Measurements from ENCODE around the gene NPC1. TPM values are rescaled to one million over a fixed set of nuclear protein-coding genes. Genes with fewer than 3 reads are reported as not detected.

NPC1 gene
- total and polyA plus RNA-seq, 2 donors (not counting 1 experiment from before 2014, with no cell fraction given), result 36.0 to 204 TPM

DNA sequence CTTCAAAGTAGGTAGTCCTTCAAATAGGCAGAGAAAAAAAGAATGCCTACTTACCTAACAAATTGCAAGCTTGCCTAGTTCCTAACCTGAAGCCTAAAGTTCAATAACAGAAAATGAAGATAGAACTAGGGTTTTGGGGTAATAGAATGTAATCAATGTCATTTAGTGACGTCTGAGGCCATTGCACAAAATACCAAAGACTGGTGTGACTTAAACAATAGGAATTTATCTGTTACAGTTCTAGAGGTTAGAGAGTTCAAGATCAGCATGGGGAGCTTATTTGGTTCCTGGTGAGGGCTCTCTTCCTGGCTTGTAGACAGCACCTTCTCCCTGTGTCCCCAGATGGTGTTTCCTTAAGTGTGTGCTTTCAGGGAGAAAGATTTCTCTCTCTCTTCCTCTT is 4.7 kb upstream of the NPC1 start:
- Histone ChIP-seq H3K27me3 (ENCODE audit: control insufficient read depth, insufficient read depth, low read length) (no peaks in the 10 kb centered on the region), H3K36me3 (ENCODE audit: control insufficient read depth, insufficient read depth, low read length) (no peaks in the 10 kb centered on the region), H3K4me2 (ENCODE audit: extremely low read depth, insufficient read depth, low read length) (no peak overlapping the region), H3K27ac (ENCODE audit: insufficient read depth, low read length) (no peak overlapping the region), H2AFZ (ENCODE audit: low read length) (no peak overlapping the region), H3K79me2 (ENCODE audit: control insufficient read depth, insufficient read depth, low read length) (no peaks in the 10 kb centered on the region), H3K4me3 (replicated peaks in 1 of 4; ENCODE audit: control extremely low read depth in 1 of 4, insufficient read depth in 1 of 4, low read depth in 3 of 4, low read length in 4 of 4) (no peak overlapping the region), H3K9ac (ENCODE audit: insufficient read depth, low read length) (no peak overlapping the region), H4K20me1 (ENCODE audit: control insufficient read depth, extremely low read depth, insufficient read depth, low read length) (no peaks in the 10 kb centered on the region), H3K9me3 (ENCODE audit: control insufficient read depth, insufficient read depth, low read depth, low read length) (no peaks in the 10 kb centered on the region), H3K4me1 (ENCODE audit: control insufficient read depth, extremely low read depth, insufficient read depth, low read length) (peaks cover 6% of the 10 kb centered on the region)
- peak in 1 of 2 donors; percentile 29 for DNase-seq (ENCODE audit: low read depth in 2 of 2)
- TF ChIP-seq EZH2 (IDR thresholded peaks at IDR 0.05; ENCODE audit: low read length, missing control alignments), result no peak

DNA sequence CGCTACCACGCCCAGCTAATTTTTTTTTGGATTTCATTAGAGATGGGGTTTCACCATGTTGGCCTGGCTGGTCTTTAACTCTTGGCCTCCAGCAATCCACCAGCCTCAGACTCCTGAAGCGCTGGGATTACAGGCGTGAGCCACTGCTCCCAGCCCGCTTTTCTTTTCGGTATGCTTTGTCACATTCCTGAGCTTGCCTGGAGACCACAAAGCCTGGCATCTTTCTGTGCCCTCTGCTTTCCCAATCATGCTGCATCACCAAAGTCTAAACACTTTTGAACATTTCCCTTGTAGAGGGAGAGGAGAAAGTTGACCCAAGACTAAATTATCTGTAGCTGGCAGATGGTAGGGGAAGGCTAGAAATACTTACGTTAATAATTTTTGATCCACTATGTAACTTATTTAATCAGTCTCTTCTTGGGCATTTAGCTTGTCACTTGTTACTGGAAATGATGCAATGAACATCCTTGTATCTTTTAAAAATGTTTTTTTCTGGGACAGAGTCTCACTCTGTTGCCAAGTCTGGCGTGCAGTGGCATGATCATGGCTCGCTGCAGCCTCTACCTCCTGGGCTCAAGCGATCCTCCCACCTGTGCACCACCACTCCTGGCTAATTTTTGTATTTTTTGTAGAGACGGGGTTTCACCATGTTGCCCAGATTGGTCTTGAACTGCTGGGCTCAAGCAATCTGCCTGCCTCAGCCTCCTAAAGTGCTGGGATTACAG is 2.7 kb upstream of the NPC1 start:
- no peak overlapping the region for H3K9ac ChIP-seq (ENCODE audit: insufficient read depth, low read length)
- no peaks in the 10 kb centered on the region for H3K36me3 ChIP-seq (ENCODE audit: control insufficient read depth, insufficient read depth, low read length)
- H3K79me2 ChIP-seq (ENCODE audit: control insufficient read depth, insufficient read depth, low read length), result peaks cover 15% of the 10 kb centered on the region
- peak in 1 of 2 donors; percentile 54 for DNase-seq (ENCODE audit: low read depth in 2 of 2)
- no peaks in the 10 kb centered on the region for H3K9me3 ChIP-seq (ENCODE audit: control insufficient read depth, insufficient read depth, low read depth, low read length)
- no peaks in the 10 kb centered on the region for H3K27me3 ChIP-seq (ENCODE audit: control insufficient read depth, insufficient read depth, low read length)
- no peaks in the 10 kb centered on the region for H4K20me1 ChIP-seq (ENCODE audit: control insufficient read depth, extremely low read depth, insufficient read depth, low read length)
- no peak overlapping the region for H3K4me3 ChIP-seq (replicated peaks in 1 of 4; ENCODE audit: control extremely low read depth in 1 of 4, insufficient read depth in 1 of 4, low read depth in 3 of 4, low read length in 4 of 4)
- H3K4me1 ChIP-seq (ENCODE audit: control insufficient read depth, extremely low read depth, insufficient read depth, low read length), result peaks cover 8% of the 10 kb centered on the region
- TF ChIP-seq CTCF (conservative IDR thresholded peaks at IDR 0.05 in 1 of 2, IDR thresholded peaks at IDR 0.05 in 1 of 2; ENCODE audit: low read depth in 1 of 2, low read length in 2 of 2), result no peak
- TF ChIP-seq EZH2 (IDR thresholded peaks at IDR 0.05; ENCODE audit: low read length, missing control alignments), result no peak
- no peak overlapping the region for H3K27ac ChIP-seq (ENCODE audit: insufficient read depth, low read length)
- H3K4me2 ChIP-seq (ENCODE audit: extremely low read depth, insufficient read depth, low read length), result no peak overlapping the region
- no peak overlapping the region for H2AFZ ChIP-seq (ENCODE audit: low read length)

- Histone ChIP-seq H3K27me3 (ENCODE audit: control insufficient read depth, insufficient read depth, low read length) (no peaks in the 10 kb centered on the region), H2AFZ (ENCODE audit: low read length) (peak overlapping the region; percentile 75), H4K20me1 (ENCODE audit: control insufficient read depth, extremely low read depth, insufficient read depth, low read length) (no peaks in the 10 kb centered on the region), H3K4me3 (replicated peaks in 1 of 4; ENCODE audit: control extremely low read depth in 1 of 4, insufficient read depth in 1 of 4, low read depth in 3 of 4, low read length in 4 of 4) (peak overlapping the region; percentile 16 to 49 (median 24)), H3K79me2 (ENCODE audit: control insufficient read depth, insufficient read depth, low read length) (peaks cover 24% of the 10 kb centered on the region), H3K4me1 (ENCODE audit: control insufficient read depth, extremely low read depth, insufficient read depth, low read length) (peaks cover 8% of the 10 kb centered on the region), H3K9me3 (ENCODE audit: control insufficient read depth, insufficient read depth, low read depth, low read length) (no peaks in the 10 kb centered on the region), H3K4me2 (ENCODE audit: extremely low read depth, insufficient read depth, low read length) (peak overlapping the region; percentile 73), H3K9ac (ENCODE audit: insufficient read depth, low read length) (peak overlapping the region; percentile 49), H3K27ac (ENCODE audit: insufficient read depth, low read length) (peak overlapping the region; percentile 45), H3K36me3 (ENCODE audit: control insufficient read depth, insufficient read depth, low read length) (no peaks in the 10 kb centered on the region)
- TF ChIP-seq CTCF (conservative IDR thresholded peaks at IDR 0.05 in 1 of 2, IDR thresholded peaks at IDR 0.05 in 1 of 2; ENCODE audit: low read depth in 1 of 2, low read length in 2 of 2) (no peak), EZH2 (IDR thresholded peaks at IDR 0.05; ENCODE audit: low read length, missing control alignments) (no peak)
- no peak for DNase-seq (ENCODE audit: low read depth in 2 of 2)
Observed at GRCh38 chr18:23587220-23587642, 925 bp upstream of the NPC1 start.

All from fibroblast of lung (primary cell).